ENCODE measurements around the gene TTC7B. TPM values are rescaled to one million over a fixed set of nuclear protein-coding genes. Genes with fewer than 3 reads are reported as not detected.

The TTC7B gene
- total RNA-seq, 4 donors from 2014 or later = 3.3 to 18.1 (median 10.0) TPM

DNA sequence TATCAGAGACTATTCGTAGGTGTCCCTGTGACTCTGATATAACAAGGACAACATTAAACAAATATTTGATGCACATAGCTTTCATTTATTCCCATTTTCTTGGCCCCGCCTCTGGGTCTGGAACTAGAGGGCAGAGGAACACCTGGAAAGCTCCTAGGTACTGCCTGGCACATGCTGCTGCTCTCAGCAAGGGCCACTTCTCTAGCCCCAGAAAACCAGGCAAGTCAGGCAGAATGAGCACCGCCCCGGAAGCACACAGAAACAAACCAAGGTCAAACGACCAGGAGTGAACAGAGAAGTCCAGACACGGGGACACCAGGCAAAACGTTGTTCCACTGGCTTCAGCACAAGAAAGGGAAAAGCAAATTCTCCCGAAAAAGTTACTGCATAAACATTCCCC lies 76.1 kb downstream of the TTC7B start:
- WGBS, 2 donors = 61 to 72% methylated on average over 7 to 8 of the region's 8 CpGs
- Histone ChIP-seq H3K36me3 (no peaks in the 10 kb centered on the region), H3K27me3 (no peaks in the 10 kb centered on the region), H3K9me3 (no peaks in the 10 kb centered on the region), H3K4me1 (peaks cover 0 to 22% (median 4%) of the 10 kb centered on the region in 3 donors), H3K4me3 (no peak overlapping the region), H3K27ac (peak overlapping the region in 2 of 4 donors; percentile 2 to 39)
- intact Hi-C loops (cut with DNase I) = no loop called here
- TF ChIP-seq, protein P1, sequence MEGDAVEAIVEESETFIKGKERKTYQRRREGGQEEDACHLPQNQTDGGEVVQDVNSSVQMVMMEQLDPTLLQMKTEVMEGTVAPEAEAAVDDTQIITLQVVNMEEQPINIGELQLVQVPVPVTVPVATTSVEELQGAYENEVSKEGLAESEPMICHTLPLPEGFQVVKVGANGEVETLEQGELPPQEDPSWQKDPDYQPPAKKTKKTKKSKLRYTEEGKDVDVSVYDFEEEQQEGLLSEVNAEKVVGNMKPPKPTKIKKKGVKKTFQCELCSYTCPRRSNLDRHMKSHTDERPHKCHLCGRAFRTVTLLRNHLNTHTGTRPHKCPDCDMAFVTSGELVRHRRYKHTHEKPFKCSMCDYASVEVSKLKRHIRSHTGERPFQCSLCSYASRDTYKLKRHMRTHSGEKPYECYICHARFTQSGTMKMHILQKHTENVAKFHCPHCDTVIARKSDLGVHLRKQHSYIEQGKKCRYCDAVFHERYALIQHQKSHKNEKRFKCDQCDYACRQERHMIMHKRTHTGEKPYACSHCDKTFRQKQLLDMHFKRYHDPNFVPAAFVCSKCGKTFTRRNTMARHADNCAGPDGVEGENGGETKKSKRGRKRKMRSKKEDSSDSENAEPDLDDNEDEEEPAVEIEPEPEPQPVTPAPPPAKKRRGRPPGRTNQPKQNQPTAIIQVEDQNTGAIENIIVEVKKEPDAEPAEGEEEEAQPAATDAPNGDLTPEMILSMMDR (IDR thresholded peaks at IDR 0.05) = no peak
- no peak for TF ChIP-seq POLR2A (IDR thresholded peaks at IDR 0.05)
- no peak for DNase-seq

DNA sequence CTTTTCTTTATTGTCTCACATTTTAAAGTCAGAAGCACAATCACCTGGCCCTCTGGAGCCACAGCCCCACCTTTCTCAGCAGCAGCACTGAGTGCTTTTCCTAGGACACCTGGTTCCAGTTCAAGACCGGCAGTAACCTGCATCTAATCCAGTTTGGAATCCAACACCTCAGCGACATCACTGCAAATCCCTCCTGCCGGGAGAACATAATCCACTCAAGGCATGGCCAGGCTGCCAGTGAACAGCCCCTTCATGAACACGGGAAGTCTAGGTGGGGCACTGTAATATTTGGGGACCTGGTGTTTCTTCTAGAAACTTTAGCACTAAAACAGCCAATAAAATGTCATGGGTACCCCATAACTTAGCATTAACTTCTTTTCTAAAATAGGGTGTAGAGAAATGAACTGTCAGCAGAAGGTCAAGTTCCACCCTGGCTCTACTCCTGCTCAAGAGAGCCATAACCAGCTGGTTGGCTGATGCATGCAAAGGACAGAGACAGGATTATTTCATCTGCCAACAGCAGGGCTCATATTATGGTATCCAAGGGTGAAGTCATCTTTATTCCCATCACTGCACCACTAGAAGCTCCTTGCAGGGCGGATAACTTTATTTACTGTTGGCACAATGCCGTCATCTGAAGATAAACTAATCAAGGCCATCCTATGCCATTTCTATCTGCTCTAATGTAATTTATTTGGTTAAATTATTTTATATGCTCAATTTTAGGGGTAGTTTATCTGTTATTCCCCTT lies 76.7 kb downstream of the TTC7B start:
- Histone ChIP-seq H3K4me3 (no peak overlapping the region), H3K9me3 (no peaks in the 10 kb centered on the region), H3K27ac (peak overlapping the region in 2 of 4 donors; percentile 2 to 39), H3K27me3 (no peaks in the 10 kb centered on the region), H3K4me1 (peaks cover 0 to 22% (median 4%) of the 10 kb centered on the region in 3 donors), H3K36me3 (no peaks in the 10 kb centered on the region)
- DNase-seq = no peak
- intact Hi-C loops (cut with DNase I) = no loop called here
- 73 to 82% methylated on average over 6 of the region's 6 CpGs for WGBS, 2 donors
- TF ChIP-seq POLR2A (IDR thresholded peaks at IDR 0.05) = no peak
- TF ChIP-seq, protein P1 (IDR thresholded peaks at IDR 0.05) = no peak

DNA sequence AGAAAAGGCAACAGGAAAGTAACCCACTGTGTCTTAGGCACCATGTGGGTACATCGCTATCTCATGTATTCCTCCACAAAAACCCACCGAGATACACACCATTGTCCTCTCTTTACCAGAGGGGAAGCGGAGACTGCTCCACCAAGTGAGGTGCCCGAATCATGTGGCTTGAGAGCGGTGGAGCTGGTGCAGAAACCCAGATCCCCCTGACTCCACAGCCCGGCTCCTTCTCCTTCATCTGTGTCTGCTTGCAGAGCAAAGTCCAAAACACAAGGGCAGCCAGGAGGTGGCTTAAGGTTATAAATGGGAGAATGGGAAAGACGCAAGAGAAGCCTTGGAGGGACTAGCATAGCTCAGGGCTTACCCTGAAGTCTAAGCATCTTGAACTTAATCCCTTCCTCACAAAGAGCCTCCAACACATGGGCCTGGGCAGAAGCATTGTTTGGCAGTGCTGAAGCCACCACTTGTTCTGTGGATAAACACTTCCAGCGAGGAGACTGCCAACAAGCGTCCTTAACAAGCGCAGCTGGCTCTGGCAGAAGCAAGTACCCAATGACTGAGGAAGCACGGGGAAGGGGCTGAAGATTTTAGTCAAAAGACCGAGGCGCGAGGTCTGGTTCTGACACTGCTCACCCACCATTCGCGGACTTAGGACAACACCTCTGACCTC lies 83.0 kb downstream of the TTC7B start:
- H3K27ac ChIP-seq = peak overlapping the region in 3 of 4 donors; percentile 32 to 70 (median 57)
- H3K4me3 ChIP-seq = no peak overlapping the region
- 84 to 90% methylated on average over 14 to 16 of the region's 16 CpGs for WGBS, 2 donors
- intact Hi-C loops (cut with DNase I) = no loop called here
- H3K27me3 ChIP-seq = no peaks in the 10 kb centered on the region
- DNase-seq = no peak
- no peaks in the 10 kb centered on the region for H3K4me1 ChIP-seq
- TF ChIP-seq, protein P1 (IDR thresholded peaks at IDR 0.05) = no peak
- no peak for TF ChIP-seq POLR2A (IDR thresholded peaks at IDR 0.05)
- H3K9me3 ChIP-seq = no peaks in the 10 kb centered on the region
- H3K36me3 ChIP-seq = peaks cover 0 to 4% (median 0%) of the 10 kb centered on the region in 3 donors

DNA sequence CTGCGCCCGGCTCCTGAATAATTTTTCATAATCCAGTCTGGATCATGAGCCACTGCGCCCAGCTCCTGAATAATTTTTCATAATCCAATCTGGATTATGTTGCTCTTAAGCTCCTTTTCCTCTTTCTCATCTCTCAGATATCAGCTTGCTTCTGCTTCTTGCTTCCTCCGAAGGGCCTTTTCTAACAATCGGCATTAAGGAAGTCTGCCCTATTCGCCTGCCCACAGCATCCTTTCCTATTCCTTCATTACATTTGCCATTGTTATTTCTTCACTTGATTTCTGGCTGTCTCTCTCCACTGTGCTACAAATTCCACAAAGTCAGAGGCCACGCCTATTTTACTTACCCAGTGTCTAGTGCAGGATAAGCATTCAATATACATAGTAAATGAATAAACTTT lies 83.5 kb downstream of the TTC7B start:
- H3K36me3 ChIP-seq = peaks cover 0 to 4% (median 0%) of the 10 kb centered on the region in 3 donors
- intact Hi-C loops (cut with DNase I) = no loop called here
- no peaks in the 10 kb centered on the region for H3K27me3 ChIP-seq
- no peak overlapping the region for H3K4me3 ChIP-seq
- H3K27ac ChIP-seq = peak overlapping the region in 3 of 4 donors; percentile 32 to 70 (median 57)
- TF ChIP-seq, protein P1 (IDR thresholded peaks at IDR 0.05) = no peak
- TF ChIP-seq POLR2A (IDR thresholded peaks at IDR 0.05) = no peak
- no peaks in the 10 kb centered on the region for H3K9me3 ChIP-seq
- 73 to 86% methylated on average over 7 of the region's 7 CpGs for WGBS, 2 donors
- H3K4me1 ChIP-seq = no peaks in the 10 kb centered on the region
- no peak for DNase-seq

DNA sequence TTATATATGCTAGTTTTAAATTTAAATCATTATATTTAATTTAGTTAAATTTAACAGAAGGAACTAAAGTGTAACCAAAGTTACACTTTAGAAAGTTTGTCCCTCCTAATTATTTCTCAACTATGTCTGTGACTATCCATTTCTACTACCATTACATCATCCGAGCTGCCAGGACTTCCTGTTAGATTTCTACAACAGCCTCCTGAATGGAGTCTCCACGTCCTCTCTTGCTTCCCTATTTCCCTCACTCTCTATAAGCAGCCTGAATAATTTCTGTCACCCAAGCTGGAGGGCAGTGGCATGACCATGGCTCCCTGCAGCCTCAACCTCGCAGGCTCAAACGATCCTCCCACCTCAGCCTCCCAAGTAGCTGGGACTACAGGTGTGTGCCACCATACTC lies 84.1 kb downstream of the TTC7B start:
- intact Hi-C loops (cut with DNase I) = no loop called here
- H3K27ac ChIP-seq = peak overlapping the region in 3 of 4 donors; percentile 32 to 70 (median 57)
- H3K36me3 ChIP-seq = peaks cover 0 to 4% (median 0%) of the 10 kb centered on the region in 3 donors
- H3K27me3 ChIP-seq = no peaks in the 10 kb centered on the region
- H3K4me3 ChIP-seq = no peak overlapping the region
- H3K9me3 ChIP-seq = no peaks in the 10 kb centered on the region
- TF ChIP-seq, protein P1 (IDR thresholded peaks at IDR 0.05) = no peak
- no peak for TF ChIP-seq POLR2A (IDR thresholded peaks at IDR 0.05)
- DNase-seq = no peak
- WGBS, 2 donors = 83 to 87% methylated on average over 4 of the region's 4 CpGs
- H3K4me1 ChIP-seq = peaks cover 0 to 2% (median 0%) of the 10 kb centered on the region in 3 donors

All from esophagus squamous epithelium (tissue), 5 donors.